SK-N-MC (cell line): ENCODE data around the gene RBBP8NL.

ENCODE experiments used
- EZH2 ChIP-seq: fragments of 200-600 bp; sonication (generic); IDR thresholded peaks from one replicate; pipeline ENCODE4 v1.6.1; 2017; ENCODE audit warnings: antibody characterized with exemption
- FOXP2 ChIP-seq: optimal IDR thresholded peaks from 2 replicates; pipeline ENCODE3; 2011; ENCODE audit warnings: mild to moderate bottlenecking, moderate library complexity; ENCODE audit not compliant: insufficient read depth; ENCODE audit errors: extremely low read length, control extremely low read depth
- POLR2AphosphoS5 ChIP-seq: IDR thresholded peaks from 2 replicates; pipeline ENCODE4 v1.6.1; 2012; ENCODE audit warnings: mild to moderate bottlenecking, low read depth, low read length, borderline replicate concordance

DNA sequence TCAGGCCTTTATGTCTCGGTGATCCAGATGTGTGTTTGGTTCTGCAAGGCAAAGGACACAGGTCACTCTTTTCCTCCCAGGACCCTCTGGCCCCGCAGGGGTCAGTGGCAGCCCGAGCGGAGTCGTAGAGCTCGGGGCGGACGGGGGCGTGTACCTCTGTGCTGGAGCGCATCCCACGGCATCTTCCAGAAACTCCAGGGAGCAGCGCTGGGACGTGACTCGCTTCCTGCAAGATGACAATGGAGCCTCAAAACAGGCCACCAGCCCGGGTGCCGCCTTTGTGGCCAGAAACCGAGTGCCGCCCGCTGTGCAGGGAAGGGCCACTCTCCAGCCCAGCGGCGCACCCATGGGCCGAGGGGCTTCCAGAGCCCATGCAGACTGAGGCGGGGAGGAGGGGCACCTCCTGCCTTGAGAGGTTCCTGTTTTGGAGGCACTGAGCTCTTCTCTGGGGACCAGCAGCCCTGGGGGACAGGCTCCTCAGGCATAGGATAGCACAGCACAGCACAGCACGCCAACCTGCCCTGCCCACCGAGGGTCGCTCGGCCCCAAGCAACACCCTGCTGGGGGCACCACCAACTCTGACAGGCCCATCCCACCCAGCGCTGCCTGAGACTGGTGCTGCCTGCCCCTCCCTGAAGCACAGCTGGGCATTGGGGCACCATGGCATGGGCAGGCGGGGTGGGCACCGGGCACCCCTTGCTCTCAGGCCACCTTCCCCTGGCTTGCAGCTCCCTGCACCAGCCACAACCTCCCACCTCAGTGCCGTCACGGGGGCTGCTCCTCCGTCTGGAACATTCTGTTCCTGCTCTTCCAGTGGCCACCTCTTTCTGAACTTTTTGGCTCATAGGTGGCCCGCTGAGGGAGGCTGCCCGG, 30.7 kb downstream of the RBBP8NL start:
- no peak for TF ChIP-seq POLR2AphosphoS5
- no peak for TF ChIP-seq EZH2
- TF ChIP-seq FOXP2, result no peak
